ENCODE results near the gene BCL11B. TPM values are rescaled to one million over a fixed set of nuclear protein-coding genes. Genes with fewer than 3 reads are reported as not detected.

BCL11B gene
- total RNA-seq, 1 donor from 2014 or later: 11.5 TPM

GRCh38 chr14:99175331-99176155 lies 96.5 kb downstream of the BCL11B start:
- Histone ChIP-seq H3K36me3 (no peaks in the 10 kb centered on the region), H3K27ac (no peak overlapping the region), H3K9me3 (no peaks in the 10 kb centered on the region), H3K4me1 (peaks cover 20% of the 10 kb centered on the region), H3K27me3 (no peaks in the 10 kb centered on the region), H3K4me3 (no peak overlapping the region)
- TF ChIP-seq CTCF (IDR thresholded peaks at IDR 0.05) (no peak), POLR2AphosphoS5 (IDR thresholded peaks at IDR 0.05; ENCODE audit: insufficient read depth in 1 of 2, low read depth in 1 of 2) (no peak), POLR2A (IDR thresholded peaks at IDR 0.05) (no peak)
- intact Hi-C loops (cut with DNase I): no loop called here
- DNase-seq (ENCODE audit: extremely low spot score in 2 of 2): peak; percentile 76 to 79

- Histone ChIP-seq H3K4me3 (no peak overlapping the region), H3K27me3 (no peaks in the 10 kb centered on the region), H3K9me3 (no peaks in the 10 kb centered on the region), H3K4me1 (peaks cover 20% of the 10 kb centered on the region), H3K27ac (no peak overlapping the region), H3K36me3 (no peaks in the 10 kb centered on the region)
- TF ChIP-seq CTCF (IDR thresholded peaks at IDR 0.05) (no peak), POLR2A (IDR thresholded peaks at IDR 0.05) (no peak), POLR2AphosphoS5 (IDR thresholded peaks at IDR 0.05; ENCODE audit: insufficient read depth in 1 of 2, low read depth in 1 of 2) (no peak)
- intact Hi-C loops (cut with DNase I): no loop called here
- peak; percentile 40 to 58 for DNase-seq (ENCODE audit: extremely low spot score in 2 of 2)
These were observed 97.2 kb downstream of the BCL11B start for GRCh38 chr14:99174770-99175319.

- no peak overlapping the region for H3K4me3 ChIP-seq
- no peaks in the 10 kb centered on the region for H3K27me3 ChIP-seq
- H3K4me1 ChIP-seq: peaks cover 20% of the 10 kb centered on the region
- H3K36me3 ChIP-seq: no peaks in the 10 kb centered on the region
- DNase-seq (ENCODE audit: extremely low spot score in 2 of 2): peak; percentile 65 to 93
- no peaks in the 10 kb centered on the region for H3K9me3 ChIP-seq
- intact Hi-C loops (cut with DNase I): no loop called here
- TF ChIP-seq POLR2A (IDR thresholded peaks at IDR 0.05) (no peak), POLR2AphosphoS5 (IDR thresholded peaks at IDR 0.05; ENCODE audit: insufficient read depth in 1 of 2, low read depth in 1 of 2) (no peak), CTCF (IDR thresholded peaks at IDR 0.05) (no peak)
- H3K27ac ChIP-seq: no peak overlapping the region
These were observed 97.8 kb downstream of the BCL11B start for GRCh38 chr14:99174081-99174769.

GRCh38 chr14:99173506-99173905 lies 98.5 kb downstream of the BCL11B start:
- intact Hi-C loops (cut with DNase I): no loop called here

More at GRCh38 chr14:99173506-99173905, 98.5 kb downstream of the BCL11B start:
- Histone ChIP-seq H3K27ac (no peak overlapping the region), H3K9me3 (no peaks in the 10 kb centered on the region), H3K36me3 (no peaks in the 10 kb centered on the region), H3K4me1 (peaks cover 15% of the 10 kb centered on the region), H3K4me3 (no peak overlapping the region), H3K27me3 (no peaks in the 10 kb centered on the region)
- no peak for DNase-seq (ENCODE audit: extremely low spot score in 2 of 2)
- TF ChIP-seq POLR2AphosphoS5 (IDR thresholded peaks at IDR 0.05; ENCODE audit: insufficient read depth in 1 of 2, low read depth in 1 of 2) (no peak), CTCF (IDR thresholded peaks at IDR 0.05) (no peak), POLR2A (IDR thresholded peaks at IDR 0.05) (no peak)

Measured in vagina (tissue), 2 donors.